Loucy (cell line): ENCODE data around the gene KIAA0825.
"Not testable (repeated sequence)": the region's sequence is repeated elsewhere in the genome, so short reads cannot be mapped to it uniquely, and the experiment has no call there.

Source experiments
- H2AFZ ChIP-seq: fragments of 200-600 bp; sonication (generic); 2 replicates; pipeline ENCODE4 v1.6.0; 2016; ENCODE audit warnings: antibody characterized with exemption, mild to moderate bottlenecking, low read length, moderate library complexity
- H3F3A ChIP-seq: fragments of 200-600 bp; 2 replicates; pipeline ENCODE4 v1.6.0; 2016; ENCODE audit warnings: antibody characterized with exemption, low read depth, mild to moderate bottlenecking
- H3K27me3 ChIP-seq: fragments of 200-600 bp; sonication (generic); 2 replicates; pipeline ENCODE4 v1.6.1; 2014; ENCODE audit warnings: low read length, mild to moderate bottlenecking; ENCODE audit not compliant: insufficient read depth, poor library complexity, severe bottlenecking
- H3K36me3 ChIP-seq: fragments of 200-600 bp; sonication (generic); 2 replicates; pipeline ENCODE4 v1.6.1; 2016; ENCODE audit warnings: low read length; ENCODE audit not compliant: insufficient read depth
- H3K4me1 ChIP-seq: fragments of 200-600 bp; sonication (generic); 2 replicates; pipeline ENCODE4 v1.5.1; 2014; ENCODE audit warnings: low read length, mild to moderate bottlenecking; ENCODE audit not compliant: insufficient read depth, poor library complexity, severe bottlenecking
- H3K4me2 ChIP-seq: fragments of 200-600 bp; sonication (generic); 2 replicates; pipeline ENCODE4 v1.6.0; 2014; ENCODE audit warnings: antibody characterized with exemption, low read length, low read depth, mild to moderate bottlenecking; ENCODE audit not compliant: poor library complexity, severe bottlenecking
- H3K4me3 ChIP-seq: fragments of 200-600 bp; sonication (generic); 2 replicates; pipeline ENCODE4 v1.5.1; 2014; ENCODE audit warnings: low read length, mild to moderate bottlenecking, mixed read lengths; ENCODE audit not compliant: poor library complexity, severe bottlenecking
- H3K79me2 ChIP-seq: fragments of 200-600 bp; sonication (generic); 2 replicates; pipeline ENCODE4 v1.6.1; 2014; ENCODE audit warnings: low read length; ENCODE audit not compliant: insufficient read depth
- H3K9ac ChIP-seq: fragments of 200-600 bp; sonication (generic); 2 replicates; pipeline ENCODE4 v1.6.0; 2014; ENCODE audit warnings: mild to moderate bottlenecking, low read depth, low read length, moderate library complexity; ENCODE audit not compliant: poor library complexity, severe bottlenecking
- H3K9me2 ChIP-seq: fragments of 200-600 bp; sonication (generic); replicated peaks from 2 replicates; pipeline ENCODE4 v1.6.1; 2016; ENCODE audit warnings: low read depth, low read length, mixed read lengths
- H3K9me3 ChIP-seq: fragments of 200-600 bp; sonication (generic); 2 replicates; pipeline ENCODE4 v1.6.1; 2014; ENCODE audit warnings: mild to moderate bottlenecking, antibody characterized with exemption, low read length, low read depth; ENCODE audit not compliant: insufficient read depth
- H4K20me1 ChIP-seq: fragments of 200-600 bp; sonication (generic); 2 replicates; pipeline ENCODE4 v1.6.0; 2014; ENCODE audit warnings: antibody characterized with exemption, low read length, mild to moderate bottlenecking; ENCODE audit not compliant: insufficient read depth, poor library complexity, severe bottlenecking
- CTCF ChIP-seq: fragments of 200-600 bp; sonication (generic); conservative IDR thresholded peaks from 2 replicates; pipeline ENCODE4 v1.5.1; 2014; ENCODE audit warnings: mild to moderate bottlenecking, antibody characterized with exemption, low read length
- EZH2phosphoT487 ChIP-seq: fragments of 200-600 bp; IDR thresholded peaks from 2 replicates; pipeline ENCODE4 v1.6.1; 2018; ENCODE audit warnings: antibody characterized with exemption, mild to moderate bottlenecking, moderate library complexity, borderline replicate concordance

KIAA0825 gene

DNA sequence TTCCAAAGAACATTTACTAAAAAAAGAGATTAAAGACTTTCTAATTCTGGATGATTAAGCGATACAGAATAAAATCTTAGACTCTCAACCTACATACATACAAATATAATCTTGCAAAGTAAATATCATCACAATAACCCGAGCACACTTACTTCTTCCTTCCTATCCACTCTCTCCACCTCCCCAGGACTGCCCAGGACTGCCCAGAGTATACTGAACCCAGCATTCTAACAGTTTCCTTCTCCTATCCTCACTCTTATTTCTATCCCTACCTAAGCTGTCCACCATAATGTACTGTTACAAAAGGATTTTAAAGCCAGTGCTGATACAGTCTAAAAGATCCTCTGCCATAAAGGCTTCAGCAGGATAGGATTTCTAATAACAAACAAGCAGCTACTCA, 463.7 kb downstream of the KIAA0825 start:
- Histone ChIP-seq H3K27me3 (no peaks in the 10 kb centered on the region), H4K20me1 (no peaks in the 10 kb centered on the region), H3K36me3 (no peaks in the 10 kb centered on the region), H3K79me2 (no peaks in the 10 kb centered on the region), H3K4me3 (no peak overlapping the region), H3K9me3 (no peaks in the 10 kb centered on the region), H3K4me2 (no peak overlapping the region), H3K9me2 (no peaks in the 10 kb centered on the region), H3K9ac (no peak overlapping the region), H3F3A (no peaks in the 10 kb centered on the region), H2AFZ (no peak overlapping the region), H3K4me1 (no peaks in the 10 kb centered on the region)
- TF ChIP-seq CTCF (no peak), EZH2phosphoT487 (no peak)

- H4K20me1 ChIP-seq = no peaks in the 10 kb centered on the region
- H3K4me3 ChIP-seq = no peak overlapping the region
- H3K4me1 ChIP-seq = no peaks in the 10 kb centered on the region
- TF ChIP-seq EZH2phosphoT487 (no peak), CTCF (no peak)
- H3K79me2 ChIP-seq = no peaks in the 10 kb centered on the region
- no peak overlapping the region for H3K9ac ChIP-seq
- no peaks in the 10 kb centered on the region for H3F3A ChIP-seq
- no peaks in the 10 kb centered on the region for H3K9me2 ChIP-seq
- no peaks in the 10 kb centered on the region for H3K27me3 ChIP-seq
- H2AFZ ChIP-seq = no peak overlapping the region
- no peak overlapping the region for H3K4me2 ChIP-seq
- H3K36me3 ChIP-seq = no peaks in the 10 kb centered on the region
- no peaks in the 10 kb centered on the region for H3K9me3 ChIP-seq
Observed at GRCh38 chr5:94153736-94154450, 464.5 kb downstream of the KIAA0825 start.

GRCh38 chr5:94143621-94144020, 474.8 kb downstream of the KIAA0825 start:
- H3K9me2 ChIP-seq, H2AFZ ChIP-seq, H3F3A ChIP-seq, H3K27me3 ChIP-seq, H4K20me1 ChIP-seq, H3K4me2 ChIP-seq, H3K4me3 ChIP-seq, H3K79me2 ChIP-seq, H3K9me3 ChIP-seq, H3K36me3 ChIP-seq, H3K9ac ChIP-seq, H3K4me1 ChIP-seq: not testable (repeated sequence)

DNA sequence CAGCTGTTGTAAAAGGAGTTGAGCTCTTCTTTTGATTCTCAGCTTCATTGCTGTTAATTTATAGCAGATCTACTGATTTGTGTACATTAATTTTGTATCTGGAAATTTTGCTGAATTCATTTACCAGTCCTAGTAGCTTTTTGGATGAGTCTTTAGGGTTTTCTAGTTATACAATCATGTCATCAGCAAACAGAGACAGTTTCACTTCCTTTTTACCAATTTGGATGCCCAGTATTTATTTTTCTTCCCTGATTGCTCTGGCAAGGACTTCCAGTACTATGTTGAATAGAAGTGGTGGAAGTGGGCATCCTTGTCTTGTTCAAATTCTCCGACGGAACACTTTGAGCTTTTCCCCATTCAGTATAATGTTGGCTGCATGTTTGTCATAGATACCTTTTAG, 478.1 kb downstream of the KIAA0825 start:
- no peak for TF ChIP-seq CTCF
- no peak for TF ChIP-seq EZH2phosphoT487
- Histone ChIP-seq H3K4me2 (no peak overlapping the region), H3K9ac (no peak overlapping the region), H3K27me3 (no peaks in the 10 kb centered on the region), H3F3A (no peaks in the 10 kb centered on the region), H3K9me2 (no peaks in the 10 kb centered on the region), H3K4me3 (no peak overlapping the region), H3K9me3 (no peaks in the 10 kb centered on the region), H4K20me1 (no peaks in the 10 kb centered on the region), H3K4me1 (no peaks in the 10 kb centered on the region), H3K79me2 (no peaks in the 10 kb centered on the region), H2AFZ (no peak overlapping the region), H3K36me3 (no peaks in the 10 kb centered on the region)
